Measurements from ENCODE around the gene CHRNB1.

Gene CHRNB1

DNA sequence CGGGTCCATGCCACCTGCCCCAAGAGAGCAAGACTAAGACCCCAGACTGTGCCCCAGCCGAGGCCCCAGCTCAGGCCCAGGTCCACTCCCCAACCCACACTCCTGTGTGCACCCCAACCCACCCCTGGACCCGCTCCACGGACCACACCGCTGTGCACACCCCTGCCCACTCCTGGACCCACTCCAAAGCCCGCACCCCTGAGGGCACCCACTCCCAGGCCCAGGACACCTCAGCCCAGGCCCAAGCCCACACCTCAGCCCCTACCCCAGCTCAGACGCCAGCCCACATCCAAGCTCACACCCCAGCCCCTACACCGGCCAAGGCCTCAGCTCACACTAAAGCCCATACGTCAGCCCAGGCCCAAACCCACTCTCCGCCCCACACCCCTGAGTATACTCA lies 15.1 kb upstream of the CHRNB1 start:
- Histone ChIP-seq H3K27me3 (ENCODE audit: insufficient read depth, low read length, poor library complexity, severe bottlenecking) (no peaks in the 10 kb centered on the region), H3K4me2 (ENCODE audit: low read depth, low read length, poor library complexity, severe bottlenecking) (no peak overlapping the region), H3K9me2 (replicated peaks; ENCODE audit: low read depth, low read length) (no peaks in the 10 kb centered on the region), H4K20me1 (ENCODE audit: insufficient read depth, low read length, poor library complexity, severe bottlenecking) (no peaks in the 10 kb centered on the region), H3K4me1 (ENCODE audit: insufficient read depth, low read length, poor library complexity, severe bottlenecking) (no peaks in the 10 kb centered on the region), H3K9me3 (ENCODE audit: insufficient read depth, low read depth, low read length) (no peaks in the 10 kb centered on the region), H3K4me3 (ENCODE audit: low read length, poor library complexity, severe bottlenecking) (no peak overlapping the region), H3K36me3 (ENCODE audit: insufficient read depth, low read length) (no peaks in the 10 kb centered on the region), H2AFZ (ENCODE audit: low read length) (no peak overlapping the region), H3F3A (ENCODE audit: low read depth) (no peaks in the 10 kb centered on the region), H3K79me2 (ENCODE audit: insufficient read depth, low read length) (no peaks in the 10 kb centered on the region), H3K9ac (ENCODE audit: low read depth, low read length, poor library complexity, severe bottlenecking) (no peak overlapping the region)
- TF ChIP-seq, protein P1, sequence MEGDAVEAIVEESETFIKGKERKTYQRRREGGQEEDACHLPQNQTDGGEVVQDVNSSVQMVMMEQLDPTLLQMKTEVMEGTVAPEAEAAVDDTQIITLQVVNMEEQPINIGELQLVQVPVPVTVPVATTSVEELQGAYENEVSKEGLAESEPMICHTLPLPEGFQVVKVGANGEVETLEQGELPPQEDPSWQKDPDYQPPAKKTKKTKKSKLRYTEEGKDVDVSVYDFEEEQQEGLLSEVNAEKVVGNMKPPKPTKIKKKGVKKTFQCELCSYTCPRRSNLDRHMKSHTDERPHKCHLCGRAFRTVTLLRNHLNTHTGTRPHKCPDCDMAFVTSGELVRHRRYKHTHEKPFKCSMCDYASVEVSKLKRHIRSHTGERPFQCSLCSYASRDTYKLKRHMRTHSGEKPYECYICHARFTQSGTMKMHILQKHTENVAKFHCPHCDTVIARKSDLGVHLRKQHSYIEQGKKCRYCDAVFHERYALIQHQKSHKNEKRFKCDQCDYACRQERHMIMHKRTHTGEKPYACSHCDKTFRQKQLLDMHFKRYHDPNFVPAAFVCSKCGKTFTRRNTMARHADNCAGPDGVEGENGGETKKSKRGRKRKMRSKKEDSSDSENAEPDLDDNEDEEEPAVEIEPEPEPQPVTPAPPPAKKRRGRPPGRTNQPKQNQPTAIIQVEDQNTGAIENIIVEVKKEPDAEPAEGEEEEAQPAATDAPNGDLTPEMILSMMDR (conservative IDR thresholded peaks at IDR 0.05; ENCODE audit: low read length) = no peak
- TF ChIP-seq EZH2phosphoT487 (IDR thresholded peaks at IDR 0.05; ENCODE audit: borderline replicate concordance) = no peak

DNA sequence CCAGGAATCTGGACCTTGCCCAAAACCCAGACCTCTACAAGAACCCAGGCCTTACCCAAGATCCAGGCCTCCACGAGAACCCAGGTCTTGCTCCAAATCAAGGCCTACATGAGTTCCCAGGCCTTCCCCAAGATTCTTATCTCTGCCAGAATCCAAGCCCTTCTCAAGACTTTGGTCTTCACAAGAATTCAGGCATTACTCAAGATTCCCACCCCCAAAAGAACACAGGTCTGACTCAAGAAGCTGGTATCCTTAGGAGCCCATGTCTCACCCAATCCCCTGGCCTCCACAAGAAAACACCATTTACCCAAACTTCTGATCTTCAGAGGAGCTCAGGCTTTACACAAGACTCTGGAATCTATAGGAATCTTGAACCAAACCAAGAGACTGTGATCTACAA lies 13.6 kb upstream of the CHRNB1 start:
- H3K4me1 ChIP-seq (ENCODE audit: insufficient read depth, low read length, poor library complexity, severe bottlenecking) = peaks cover 3% of the 10 kb centered on the region

DNA sequence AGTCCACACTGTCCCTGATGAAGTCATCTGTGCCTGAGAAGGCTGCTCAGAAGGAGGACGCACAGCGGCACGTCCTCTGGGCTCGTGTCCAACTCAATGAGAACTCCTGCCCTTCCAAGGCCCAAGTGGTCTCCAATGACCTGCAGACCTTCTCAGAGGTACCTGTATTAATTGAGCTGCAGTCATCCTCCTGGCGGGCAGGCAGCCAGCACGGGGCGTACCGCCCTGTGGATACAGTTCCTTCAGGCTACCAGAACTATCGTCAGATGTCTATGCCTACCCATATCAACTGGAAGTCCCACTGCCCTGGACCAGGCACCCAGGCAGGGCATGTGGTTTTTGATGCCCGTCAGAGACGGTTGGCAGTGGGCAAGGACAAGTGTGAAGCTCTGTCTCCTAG lies 12.6 kb upstream of the CHRNB1 start:
- Histone ChIP-seq H3K9me3 (ENCODE audit: insufficient read depth, low read depth, low read length) (no peaks in the 10 kb centered on the region), H2AFZ (ENCODE audit: low read length) (no peak overlapping the region), H3F3A (ENCODE audit: low read depth) (no peaks in the 10 kb centered on the region), H3K4me1 (ENCODE audit: insufficient read depth, low read length, poor library complexity, severe bottlenecking) (peaks cover 6% of the 10 kb centered on the region), H3K9me2 (replicated peaks; ENCODE audit: low read depth, low read length) (no peaks in the 10 kb centered on the region), H3K9ac (ENCODE audit: low read depth, low read length, poor library complexity, severe bottlenecking) (no peak overlapping the region), H3K4me3 (ENCODE audit: low read length, poor library complexity, severe bottlenecking) (no peak overlapping the region), H3K36me3 (ENCODE audit: insufficient read depth, low read length) (no peaks in the 10 kb centered on the region), H3K79me2 (ENCODE audit: insufficient read depth, low read length) (peaks cover 16% of the 10 kb centered on the region; the same call in 1 of the 2 replicates), H3K27me3 (ENCODE audit: insufficient read depth, low read length, poor library complexity, severe bottlenecking) (no peaks in the 10 kb centered on the region), H3K4me2 (ENCODE audit: low read depth, low read length, poor library complexity, severe bottlenecking) (no peak overlapping the region), H4K20me1 (ENCODE audit: insufficient read depth, low read length, poor library complexity, severe bottlenecking) (peaks cover 5% of the 10 kb centered on the region)
- no peak for TF ChIP-seq EZH2phosphoT487 (IDR thresholded peaks at IDR 0.05; ENCODE audit: borderline replicate concordance)
- TF ChIP-seq, protein P1 (conservative IDR thresholded peaks at IDR 0.05; ENCODE audit: low read length) = no peak

More for the DNA sequence above, 13.6 kb upstream of the CHRNB1 start:
- Histone ChIP-seq H4K20me1 (ENCODE audit: insufficient read depth, low read length, poor library complexity, severe bottlenecking) (peaks cover 4% of the 10 kb centered on the region), H3K9me2 (replicated peaks; ENCODE audit: low read depth, low read length) (no peaks in the 10 kb centered on the region), H3K9me3 (ENCODE audit: insufficient read depth, low read depth, low read length) (no peaks in the 10 kb centered on the region), H3F3A (ENCODE audit: low read depth) (no peaks in the 10 kb centered on the region), H3K27me3 (ENCODE audit: insufficient read depth, low read length, poor library complexity, severe bottlenecking) (no peaks in the 10 kb centered on the region), H3K4me3 (ENCODE audit: low read length, poor library complexity, severe bottlenecking) (no peak overlapping the region), H3K4me2 (ENCODE audit: low read depth, low read length, poor library complexity, severe bottlenecking) (no peak overlapping the region), H3K79me2 (ENCODE audit: insufficient read depth, low read length) (peaks cover 5% of the 10 kb centered on the region; the same call in 1 of the 2 replicates), H3K36me3 (ENCODE audit: insufficient read depth, low read length) (no peaks in the 10 kb centered on the region), H3K9ac (ENCODE audit: low read depth, low read length, poor library complexity, severe bottlenecking) (no peak overlapping the region), H2AFZ (ENCODE audit: low read length) (no peak overlapping the region)
- no peak for TF ChIP-seq EZH2phosphoT487 (IDR thresholded peaks at IDR 0.05; ENCODE audit: borderline replicate concordance)
- TF ChIP-seq, protein P1 (conservative IDR thresholded peaks at IDR 0.05; ENCODE audit: low read length) = no peak
